Small intestine (tissue), 7 donors: ENCODE measurements around the gene CD2. TPM values are rescaled to one million over a fixed set of nuclear protein-coding genes. Genes with fewer than 3 reads are reported as not detected.

Experiments used
- DNase-seq, 2 donors: peaks; one replicate each; pipeline versions ENCODE4 v3.0.0 to v3.0.0-alpha.2; 2013
- FAIRE-seq: peaks from 2 replicates; lab custom pipeline; 2012; peaks lifted over from hg19 to GRCh38; lab: Jason Lieb, UNC
- H3K27ac ChIP-seq, 3 donors: one replicate each; pipeline ENCODE4 v1.5.1; 2013; ENCODE audit warnings: low read length in 2 of 3, mild to moderate bottlenecking in 2 of 3, control low read depth in 1 of 3, inconsistent platforms in 1 of 3, low read depth in 1 of 3, moderate library complexity in 1 of 3
- H3K27me3 ChIP-seq, 3 donors: one replicate each; pipeline ENCODE4 v1.6.1; 2013; ENCODE audit warnings: low read length in 3 of 3, inconsistent platforms in 1 of 3; ENCODE audit not compliant: control insufficient read depth in 3 of 3, insufficient read depth in 3 of 3
- H3K36me3 ChIP-seq, 3 donors: one replicate each; pipeline ENCODE4 v1.6.1; 2013; ENCODE audit warnings: low read length in 3 of 3, inconsistent platforms in 1 of 3, low read depth in 1 of 3, mild to moderate bottlenecking in 1 of 3, moderate library complexity in 1 of 3; ENCODE audit not compliant: control insufficient read depth in 3 of 3, insufficient read depth in 2 of 3
- H3K4me1 ChIP-seq, 3 donors: one replicate each; pipeline ENCODE4 v1.6.1; 2013; ENCODE audit warnings: low read length in 2 of 3, inconsistent platforms in 1 of 3, low read depth in 1 of 3, mild to moderate bottlenecking in 1 of 3, moderate library complexity in 1 of 3; ENCODE audit not compliant: control insufficient read depth in 3 of 3, insufficient read depth in 2 of 3
- H3K4me3 ChIP-seq, 3 donors: one replicate each; pipeline ENCODE4 v1.5.1; 2013; ENCODE audit warnings: low read length in 3 of 3, control low read depth in 1 of 3, inconsistent platforms in 1 of 3, low read depth in 1 of 3, mild to moderate bottlenecking in 1 of 3, moderate library complexity in 1 of 3
- H3K9me3 ChIP-seq, 2 donors: one replicate each; pipeline ENCODE4 v1.6.1; 2013; ENCODE audit warnings: low read depth in 1 of 2, low read length in 1 of 2; ENCODE audit not compliant: control insufficient read depth in 2 of 2, insufficient read depth in 1 of 2
- WGBS, 3 donors: extraction: QIAGEN DNeasy Blood & Tissue Kit; methylation state at CpG; one replicate each; pipeline ENCODE4 v1.1.7; 2013; 5-methylcytosine and 5-hydroxymethylcytosine counted together
- polyA plus RNA-seq, 4 donors: library from polyadenylated mRNA; stranded (reverse) in 3 of 4; unstranded in 1 of 4; fragments of 200-250 nt in 3 of 4; fragments of 120-200 nt in 1 of 4; gene quantifications; one replicate each; pipeline versions ENCODE4 v1.2.1 to v1.2.3, GENCODE V29; 2013
- donor health status: healthy with polysubstance abuse.
- donor health status: control.
- donor health status: control.
- donor health status: Bipolar disorder and iron deficiency.
- donor health status: healthy.

Gene CD2
- polyA plus RNA-seq, 4 donors, result 2.1 to 14.9 (median 5.1) TPM

GRCh38 chr1:116712510-116712909 lies 41.7 kb upstream of the CD2 start:
- no peaks in the 10 kb centered on the region for H3K9me3 ChIP-seq
- H3K27me3 ChIP-seq, result no peaks in the 10 kb centered on the region
- no peak for FAIRE-seq
- no peak overlapping the region for H3K27ac ChIP-seq
- no peak for DNase-seq
- no peak overlapping the region for H3K4me3 ChIP-seq
- WGBS, 3 donors, result 72 to 76% (median 75%) methylated on average over 6 of the region's 6 CpGs
- H3K4me1 ChIP-seq, result no peaks in the 10 kb centered on the region
- no peaks in the 10 kb centered on the region for H3K36me3 ChIP-seq

- Histone ChIP-seq H3K9me3 (no peaks in the 10 kb centered on the region), H3K27ac (no peak overlapping the region), H3K4me1 (no peaks in the 10 kb centered on the region), H3K36me3 (no peaks in the 10 kb centered on the region), H3K4me3 (no peak overlapping the region), H3K27me3 (no peaks in the 10 kb centered on the region)
- DNase-seq (no peak), FAIRE-seq (no peak)
- 92 to 94% (median 93%) methylated on average over 3 of the region's 3 CpGs for WGBS, 3 donors
Measured at GRCh38 chr1:116713474-116713873, 40.8 kb upstream of the CD2 start.

DNA sequence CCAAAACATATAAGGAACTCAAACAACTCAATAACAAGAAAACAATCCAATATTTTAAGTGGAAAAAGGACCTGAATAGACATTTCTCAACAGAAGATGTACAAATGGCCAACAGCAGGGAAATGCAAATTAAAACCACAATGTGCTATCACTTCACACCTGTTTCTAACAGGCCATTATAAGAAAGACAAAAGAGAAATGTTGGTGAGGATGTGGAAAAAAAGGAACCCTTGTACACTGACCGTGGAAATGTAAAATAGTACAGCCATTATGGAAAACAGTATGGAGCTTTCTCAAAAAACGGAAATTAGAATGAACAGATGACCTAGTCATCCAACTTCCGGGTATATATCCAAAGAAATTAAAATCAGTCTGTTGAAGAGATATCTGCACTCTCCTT lies 37.8 kb upstream of the CD2 start:
- H3K9me3 ChIP-seq, result no peaks in the 10 kb centered on the region
- 83 to 88% (median 87%) methylated on average over 3 of the region's 3 CpGs for WGBS, 3 donors
- no peak overlapping the region for H3K27ac ChIP-seq
- no peak overlapping the region for H3K4me3 ChIP-seq
- H3K4me1 ChIP-seq, result no peaks in the 10 kb centered on the region
- FAIRE-seq, result no peak
- no peaks in the 10 kb centered on the region for H3K27me3 ChIP-seq
- H3K36me3 ChIP-seq, result no peaks in the 10 kb centered on the region
- DNase-seq, result no peak

DNA sequence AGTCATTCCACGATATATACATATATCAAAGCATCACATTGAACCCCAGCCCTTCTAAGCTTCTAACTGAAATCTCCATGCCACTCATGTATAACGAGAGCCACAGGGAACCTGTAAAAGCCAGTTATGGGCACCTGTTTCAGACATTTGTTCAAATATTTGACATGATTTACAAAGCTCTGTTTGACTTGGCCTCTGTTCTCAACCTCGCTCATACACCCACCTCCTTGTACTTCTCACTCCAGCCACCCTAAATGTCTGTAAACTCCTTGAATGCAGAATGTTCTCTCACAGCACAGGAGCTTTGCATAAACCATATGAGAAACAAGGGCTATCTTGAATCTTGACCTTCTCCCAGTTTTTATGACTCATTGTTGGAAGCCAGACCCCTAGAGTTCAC lies 36.9 kb upstream of the CD2 start:
- DNase-seq (no peak), FAIRE-seq (no peak)
- Histone ChIP-seq H3K27me3 (no peaks in the 10 kb centered on the region), H3K27ac (no peak overlapping the region), H3K9me3 (no peaks in the 10 kb centered on the region), H3K36me3 (no peaks in the 10 kb centered on the region), H3K4me3 (no peak overlapping the region), H3K4me1 (no peaks in the 10 kb centered on the region)
- 89 to 93% (median 92%) methylated on average over 3 of the region's 3 CpGs for WGBS, 3 donors

GRCh38 chr1:116720364-116721038 lies 33.7 kb upstream of the CD2 start:
- FAIRE-seq (no peak), DNase-seq (no peak)
- 66 to 82% (median 73%) methylated on average over 4 of the region's 4 CpGs for WGBS, 3 donors
- no peak overlapping the region for H3K4me3 ChIP-seq
- no peaks in the 10 kb centered on the region for H3K36me3 ChIP-seq
- no peaks in the 10 kb centered on the region for H3K9me3 ChIP-seq
- no peak overlapping the region for H3K27ac ChIP-seq
- no peaks in the 10 kb centered on the region for H3K27me3 ChIP-seq
- H3K4me1 ChIP-seq, result peaks cover 0 to 5% (median 3%) of the 10 kb centered on the region in 3 donors

DNA sequence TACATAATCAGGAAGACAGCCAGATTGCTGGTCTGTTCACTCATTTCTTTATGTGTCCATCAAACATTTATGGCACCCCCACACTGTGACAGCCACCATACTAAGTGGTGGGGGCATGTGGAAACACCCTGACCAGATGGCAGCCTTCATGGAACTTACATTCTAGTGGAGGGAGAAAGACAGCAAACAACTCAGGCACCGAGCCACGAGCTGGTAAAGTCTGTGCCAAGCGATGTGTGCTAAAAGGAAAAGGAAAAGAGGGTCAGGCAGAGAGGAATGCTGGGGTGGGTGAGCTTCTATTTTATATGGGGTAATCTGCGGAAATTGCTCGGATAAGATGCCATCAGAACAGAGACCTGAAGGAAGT lies 33.2 kb upstream of the CD2 start:
- FAIRE-seq, result no peak
- 88 to 95% (median 90%) methylated on average over 5 of the region's 5 CpGs for WGBS, 3 donors
- Histone ChIP-seq H3K27me3 (no peaks in the 10 kb centered on the region), H3K9me3 (no peaks in the 10 kb centered on the region), H3K27ac (no peak overlapping the region), H3K4me1 (peaks cover 0 to 5% (median 3%) of the 10 kb centered on the region in 3 donors), H3K36me3 (no peaks in the 10 kb centered on the region), H3K4me3 (no peak overlapping the region)
- DNase-seq, result no peak

- no peaks in the 10 kb centered on the region for H3K27me3 ChIP-seq
- no peaks in the 10 kb centered on the region for H3K9me3 ChIP-seq
- no peaks in the 10 kb centered on the region for H3K36me3 ChIP-seq
- H3K27ac ChIP-seq, result no peak overlapping the region
- H3K4me3 ChIP-seq, result no peak overlapping the region
- FAIRE-seq (no peak), DNase-seq (no peak)
- H3K4me1 ChIP-seq, result peaks cover 0 to 5% (median 3%) of the 10 kb centered on the region in 3 donors
- WGBS, 3 donors, result 86 to 97% (median 93%) methylated on average over 4 of the region's 4 CpGs
Measured at GRCh38 chr1:116721451-116722007, 32.7 kb upstream of the CD2 start.

- FAIRE-seq (no peak), DNase-seq (peak; percentile 78 to 93)
- H3K27ac ChIP-seq, result no peak overlapping the region
- 37 to 67% (median 57%) methylated on average over 4 of the region's 4 CpGs for WGBS, 3 donors
- no peak overlapping the region for H3K4me3 ChIP-seq
- peaks cover 0 to 5% (median 3%) of the 10 kb centered on the region in 3 donors for H3K4me1 ChIP-seq
- no peaks in the 10 kb centered on the region for H3K36me3 ChIP-seq
- no peaks in the 10 kb centered on the region for H3K27me3 ChIP-seq
- H3K9me3 ChIP-seq, result no peaks in the 10 kb centered on the region
Measured at GRCh38 chr1:116722016-116722838, 32.0 kb upstream of the CD2 start.
